PFSK-1 (cell line): Measurements from ENCODE around the gene EFNA5.

Source experiments
- FOXP2 ChIP-seq: optimal IDR thresholded peaks from 2 replicates; pipeline ENCODE3; 2011; ENCODE audit warnings: borderline replicate concordance, control low read depth, inconsistent platforms; ENCODE audit not compliant: insufficient read depth; ENCODE audit errors: extremely low read length, extremely low read depth
- POLR2AphosphoS5 ChIP-seq: IDR thresholded peaks from 2 replicates; pipeline ENCODE4 v1.6.1; 2012; ENCODE audit warnings: low read depth, mild to moderate bottlenecking, control low read depth, low read length, moderate library complexity
- SIN3A ChIP-seq: IDR thresholded peaks from 2 replicates; pipeline ENCODE4 v1.6.1; 2012; ENCODE audit warnings: mild to moderate bottlenecking, low read length, moderate library complexity, borderline replicate concordance; ENCODE audit not compliant: insufficient read depth
- TAF1 ChIP-seq: IDR thresholded peaks from 2 replicates; pipeline ENCODE4 v1.6.1; 2012; ENCODE audit warnings: low read length, control low read depth, borderline replicate concordance; ENCODE audit not compliant: insufficient read depth
- TF ChIP-seq, protein P1 (sequence below), 2 experiments: IDR thresholded peaks; 2 replicates each; pipeline versions ENCODE4 v1.6.1 to v1.8.0; 2011 to 2012; ENCODE audit warnings: low read depth in 2 of 2, low read length in 2 of 2, control low read depth in 1 of 2, inconsistent platforms in 1 of 2, mild to moderate bottlenecking in 1 of 2, moderate library complexity in 1 of 2; ENCODE audit not compliant: insufficient read depth in 1 of 2

EFNA5 gene

DNA sequence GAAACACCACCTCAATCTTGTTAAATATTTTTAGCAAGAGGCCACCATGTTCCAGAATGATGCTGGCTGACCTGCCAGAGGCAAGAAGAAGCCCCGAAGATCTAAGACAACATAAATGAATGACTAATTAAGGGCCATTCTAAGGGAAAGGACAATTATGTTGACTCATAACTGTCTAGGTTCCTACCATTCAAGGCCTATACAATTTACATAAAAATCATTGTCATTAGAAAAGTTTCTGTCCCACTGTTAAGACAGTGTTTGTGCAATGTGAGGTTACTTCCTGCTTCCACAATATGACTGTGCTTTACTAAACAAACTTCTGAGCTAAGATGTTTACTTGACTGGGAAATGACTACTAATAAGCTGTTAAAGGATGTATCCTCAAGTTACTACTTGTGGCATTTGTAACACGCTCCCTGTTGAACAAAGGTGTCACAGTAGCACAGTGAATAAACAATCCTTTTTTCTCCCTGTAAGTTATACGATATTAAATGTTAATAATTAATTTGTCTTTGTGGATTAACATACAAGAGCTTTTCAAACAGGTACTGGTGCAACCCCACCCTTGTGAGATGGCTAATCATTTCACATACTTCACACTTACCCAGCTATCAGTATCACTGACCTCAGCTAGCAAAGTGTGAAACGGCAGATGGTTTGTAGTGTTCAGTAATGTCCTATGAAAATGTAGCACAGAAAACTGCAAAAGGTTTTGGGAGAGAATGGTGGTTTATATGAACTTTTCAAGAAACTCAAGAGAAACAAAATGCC is 195.8 kb downstream of the EFNA5 start:
- TF ChIP-seq FOXP2: no peak
- no peak for TF ChIP-seq POLR2AphosphoS5
- TF ChIP-seq TAF1: no peak
- no peak for TF ChIP-seq SIN3A
- TF ChIP-seq, protein P1, sequence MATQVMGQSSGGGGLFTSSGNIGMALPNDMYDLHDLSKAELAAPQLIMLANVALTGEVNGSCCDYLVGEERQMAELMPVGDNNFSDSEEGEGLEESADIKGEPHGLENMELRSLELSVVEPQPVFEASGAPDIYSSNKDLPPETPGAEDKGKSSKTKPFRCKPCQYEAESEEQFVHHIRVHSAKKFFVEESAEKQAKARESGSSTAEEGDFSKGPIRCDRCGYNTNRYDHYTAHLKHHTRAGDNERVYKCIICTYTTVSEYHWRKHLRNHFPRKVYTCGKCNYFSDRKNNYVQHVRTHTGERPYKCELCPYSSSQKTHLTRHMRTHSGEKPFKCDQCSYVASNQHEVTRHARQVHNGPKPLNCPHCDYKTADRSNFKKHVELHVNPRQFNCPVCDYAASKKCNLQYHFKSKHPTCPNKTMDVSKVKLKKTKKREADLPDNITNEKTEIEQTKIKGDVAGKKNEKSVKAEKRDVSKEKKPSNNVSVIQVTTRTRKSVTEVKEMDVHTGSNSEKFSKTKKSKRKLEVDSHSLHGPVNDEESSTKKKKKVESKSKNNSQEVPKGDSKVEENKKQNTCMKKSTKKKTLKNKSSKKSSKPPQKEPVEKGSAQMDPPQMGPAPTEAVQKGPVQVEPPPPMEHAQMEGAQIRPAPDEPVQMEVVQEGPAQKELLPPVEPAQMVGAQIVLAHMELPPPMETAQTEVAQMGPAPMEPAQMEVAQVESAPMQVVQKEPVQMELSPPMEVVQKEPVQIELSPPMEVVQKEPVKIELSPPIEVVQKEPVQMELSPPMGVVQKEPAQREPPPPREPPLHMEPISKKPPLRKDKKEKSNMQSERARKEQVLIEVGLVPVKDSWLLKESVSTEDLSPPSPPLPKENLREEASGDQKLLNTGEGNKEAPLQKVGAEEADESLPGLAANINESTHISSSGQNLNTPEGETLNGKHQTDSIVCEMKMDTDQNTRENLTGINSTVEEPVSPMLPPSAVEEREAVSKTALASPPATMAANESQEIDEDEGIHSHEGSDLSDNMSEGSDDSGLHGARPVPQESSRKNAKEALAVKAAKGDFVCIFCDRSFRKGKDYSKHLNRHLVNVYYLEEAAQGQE (IDR thresholded peaks at IDR 0.05; ENCODE audit: insufficient read depth in 1 of 2, low read depth in 2 of 2, low read length in 2 of 2): no peak

- TF ChIP-seq, protein P1 (IDR thresholded peaks at IDR 0.05; ENCODE audit: insufficient read depth in 1 of 2, low read depth in 2 of 2, low read length in 2 of 2): no peak
- TF ChIP-seq POLR2AphosphoS5: no peak
- no peak for TF ChIP-seq SIN3A
Measured at GRCh38 chr5:107474361-107474715, 196.4 kb downstream of the EFNA5 start.

GRCh38 chr5:107472620-107473064 is 198.1 kb downstream of the EFNA5 start:
- TF ChIP-seq, protein P1 (IDR thresholded peaks at IDR 0.05; ENCODE audit: insufficient read depth in 1 of 2, low read depth in 2 of 2, low read length in 2 of 2): no peak
- TF ChIP-seq FOXP2 (no peak), SIN3A (no peak), TAF1 (no peak), POLR2AphosphoS5 (no peak)

DNA sequence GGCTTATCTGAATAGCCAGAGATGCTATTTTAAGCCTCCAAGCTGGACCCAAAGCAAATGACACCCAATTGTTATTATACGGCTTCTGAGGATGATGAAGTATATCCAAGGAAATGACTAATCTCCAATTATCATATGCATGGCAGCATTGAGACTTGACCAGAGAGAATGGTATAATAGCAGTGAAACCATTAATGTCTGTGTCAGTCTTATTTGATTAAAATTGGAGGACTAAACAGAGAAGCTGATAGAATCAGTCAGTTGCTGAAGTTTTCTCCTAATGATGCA is 200.5 kb downstream of the EFNA5 start:
- no peak for TF ChIP-seq FOXP2
- no peak for TF ChIP-seq SIN3A
- TF ChIP-seq, protein P1 (IDR thresholded peaks at IDR 0.05; ENCODE audit: insufficient read depth in 1 of 2, low read depth in 2 of 2, low read length in 2 of 2): no peak
